ENCODE results near the gene CDH2.

- TF ChIP-seq CTCF (IDR thresholded peaks at IDR 0.05), result no peak
- TF ChIP-seq POLR2AphosphoS5 (IDR thresholded peaks at IDR 0.05; ENCODE audit: low read depth, low read length), result no peak
- TF ChIP-seq SIN3A (IDR thresholded peaks at IDR 0.05; ENCODE audit: borderline replicate concordance, insufficient read depth, low read depth, low read length), result no peak
- no peak for TF ChIP-seq REST (IDR thresholded peaks at IDR 0.05; ENCODE audit: insufficient read depth in 1 of 2, low read depth in 2 of 2, low read length in 1 of 2)
Observed at GRCh38 chr18:28110924-28111323, 66.0 kb downstream of the CDH2 start.
